ENCODE results near the gene RSU1. TPM values are rescaled to one million over a fixed set of nuclear protein-coding genes. Genes with fewer than 3 reads are reported as not detected.

Gene RSU1
- total RNA-seq, 1 experiment from 2014 or later: 134 TPM

GRCh38 chr10:16559236-16559773 is 257.9 kb downstream of the RSU1 start:
- H3K4me3 ChIP-seq: no peak overlapping the region
- H3K36me3 ChIP-seq: no peaks in the 10 kb centered on the region
- H3K4me1 ChIP-seq (replicated peaks): no peaks in the 10 kb centered on the region
- no peaks in the 10 kb centered on the region for H3K27me3 ChIP-seq (replicated peaks)
- H3K9me3 ChIP-seq (replicated peaks): no peaks in the 10 kb centered on the region
- no peak overlapping the region for H3K27ac ChIP-seq
- no peak for DNase-seq (ENCODE audit: low read depth in 1 of 2, low spot score in 2 of 2)

- 0 out of 2 replicates have a peak, but pooled peaks cover 8% of the 10 kb centered on the region for H3K27me3 ChIP-seq (replicated peaks)
- H3K4me1 ChIP-seq (replicated peaks): no peaks in the 10 kb centered on the region
- no peak overlapping the region for H3K27ac ChIP-seq
- no peaks in the 10 kb centered on the region for H3K36me3 ChIP-seq
- no peak for DNase-seq (ENCODE audit: low read depth in 1 of 2, low spot score in 2 of 2)
- no peaks in the 10 kb centered on the region for H3K9me3 ChIP-seq (replicated peaks)
- H3K4me3 ChIP-seq: no peak overlapping the region
These were observed 269.3 kb downstream of the RSU1 start for GRCh38 chr10:16547973-16548372.

GRCh38 chr10:16545116-16545736 is 272.0 kb downstream of the RSU1 start:
- no peak overlapping the region for H3K4me3 ChIP-seq
- no peaks in the 10 kb centered on the region for H3K36me3 ChIP-seq
- no peaks in the 10 kb centered on the region for H3K9me3 ChIP-seq (replicated peaks)
- H3K27me3 ChIP-seq (replicated peaks): 0 out of 2 replicates have a peak, but pooled peaks cover 8% of the 10 kb centered on the region
- H3K4me1 ChIP-seq (replicated peaks): no peaks in the 10 kb centered on the region
- H3K27ac ChIP-seq: no peak overlapping the region
- peak in 1 of 2 experiments; percentile 10 for DNase-seq (ENCODE audit: low read depth in 1 of 2, low spot score in 2 of 2)

GRCh38 chr10:16544591-16544990 is 272.6 kb downstream of the RSU1 start:
- H3K4me3 ChIP-seq: no peak overlapping the region
- DNase-seq (ENCODE audit: low read depth in 1 of 2, low spot score in 2 of 2): no peak
- H3K4me1 ChIP-seq (replicated peaks): no peaks in the 10 kb centered on the region

GRCh38 chr10:16544099-16544498 is 273.1 kb downstream of the RSU1 start:
- Histone ChIP-seq H3K27me3 (replicated peaks) (0 out of 2 replicates have a peak, but pooled peaks cover 7% of the 10 kb centered on the region), H3K36me3 (no peaks in the 10 kb centered on the region), H3K4me1 (replicated peaks) (no peaks in the 10 kb centered on the region), H3K27ac (no peak overlapping the region), H3K4me3 (no peak overlapping the region), H3K9me3 (replicated peaks) (no peaks in the 10 kb centered on the region)
- no peak for DNase-seq (ENCODE audit: low read depth in 1 of 2, low spot score in 2 of 2)

More at GRCh38 chr10:16544591-16544990, 272.6 kb downstream of the RSU1 start:
- no peaks in the 10 kb centered on the region for H3K9me3 ChIP-seq (replicated peaks)
- 0 out of 2 replicates have a peak, but pooled peaks cover 8% of the 10 kb centered on the region for H3K27me3 ChIP-seq (replicated peaks)
- H3K36me3 ChIP-seq: no peaks in the 10 kb centered on the region
- H3K27ac ChIP-seq: no peak overlapping the region

Measured in SJSA1 (cell line).